HG03095 (cell line): ENCODE results near the gene C19orf67.

ENCODE experiments used
- ATAC-seq: cut with Tn5 transposase; IDR thresholded peaks from one replicate; pipeline ENCODE4 v1.9.1; 2021; ENCODE audit warnings: moderate library complexity; ENCODE audit not compliant: unreplicated experiment

C19orf67 gene

DNA sequence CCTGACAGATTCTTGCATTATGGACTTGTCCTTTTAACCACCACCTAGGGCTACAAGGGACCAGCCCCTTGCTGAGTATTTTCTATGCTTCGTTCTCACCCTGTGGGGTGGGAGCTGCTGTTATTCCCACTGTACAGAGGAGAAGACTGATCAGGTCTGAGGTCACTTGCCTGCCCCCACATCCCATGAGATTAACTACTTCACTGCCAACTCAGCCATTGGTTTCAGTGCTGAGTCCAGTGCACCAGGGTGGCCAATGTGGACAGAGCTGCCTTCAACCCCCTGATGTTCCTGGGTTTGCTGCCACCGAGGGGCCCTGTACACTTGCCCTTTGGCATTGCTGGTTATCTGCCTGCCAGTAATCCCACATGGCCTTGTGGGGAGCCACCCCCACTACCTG is 25.1 kb upstream of the C19orf67 start:
- no peak for ATAC-seq

DNA sequence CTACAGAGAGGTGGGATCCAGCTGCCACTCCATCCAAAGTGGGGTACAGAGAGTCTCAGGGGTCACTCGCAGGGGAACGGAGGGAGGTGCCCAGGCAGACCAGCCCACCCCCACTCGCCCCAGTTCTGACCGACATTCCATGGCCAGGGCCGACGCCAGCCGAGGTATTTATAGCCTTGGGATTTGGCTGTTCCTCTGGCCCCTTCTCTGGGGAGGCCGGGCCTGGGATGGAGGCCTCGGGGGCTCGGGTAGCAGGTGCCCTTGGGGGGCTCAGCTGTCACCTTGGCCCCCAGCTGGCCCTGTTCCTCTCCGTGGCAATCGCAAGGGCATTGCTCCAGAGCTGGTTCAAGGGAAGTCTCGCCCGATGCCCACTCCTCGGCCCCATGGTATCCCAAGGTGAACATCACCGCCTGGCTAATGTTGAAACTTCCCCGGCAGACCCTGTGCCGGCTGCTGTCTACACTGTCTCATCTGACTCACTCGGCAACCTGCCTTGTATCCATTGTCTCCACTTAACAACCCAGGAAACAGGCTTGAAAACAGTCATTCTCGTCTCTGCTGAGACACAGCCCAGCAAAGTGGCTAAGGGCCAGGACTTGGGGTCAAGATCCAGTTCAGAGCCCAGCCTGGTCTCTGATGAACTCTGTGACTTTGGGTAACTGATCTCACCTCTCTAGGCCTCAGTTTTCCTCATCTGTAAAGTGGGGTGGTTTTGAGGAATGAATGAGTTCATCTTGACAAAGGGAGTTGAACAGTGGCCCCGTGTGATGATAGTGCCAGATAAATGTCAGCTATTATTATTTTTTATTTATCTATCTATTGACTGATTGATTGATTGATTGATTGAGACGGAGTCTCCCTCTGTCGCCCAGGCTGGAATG is 22.2 kb upstream of the C19orf67 start:
- no peak for ATAC-seq

DNA sequence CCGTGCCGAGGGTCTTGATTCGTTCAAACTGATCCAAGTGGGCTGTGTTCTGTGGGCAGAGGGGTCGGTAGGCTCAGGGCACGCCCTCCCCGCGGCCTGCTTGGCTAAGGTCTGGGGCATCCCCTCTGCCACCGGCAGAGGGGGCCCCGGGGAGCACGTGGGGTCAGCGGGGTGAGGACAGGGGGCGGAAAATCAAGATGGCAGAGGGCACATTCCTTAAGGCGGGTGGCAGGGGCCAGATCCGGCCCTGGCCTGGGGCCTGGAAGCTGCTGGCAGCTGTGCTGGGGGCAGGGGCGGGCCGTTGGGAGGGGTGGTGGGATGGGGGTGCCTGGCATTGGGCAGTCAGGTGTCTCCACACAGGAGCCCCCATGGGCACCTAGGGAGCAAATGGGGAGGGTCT is 21.3 kb upstream of the C19orf67 start:
- ATAC-seq, result no peak

- ATAC-seq, result no peak
Observed at GRCh38 chr19:14105680-14106079, 20.1 kb upstream of the C19orf67 start.

DNA sequence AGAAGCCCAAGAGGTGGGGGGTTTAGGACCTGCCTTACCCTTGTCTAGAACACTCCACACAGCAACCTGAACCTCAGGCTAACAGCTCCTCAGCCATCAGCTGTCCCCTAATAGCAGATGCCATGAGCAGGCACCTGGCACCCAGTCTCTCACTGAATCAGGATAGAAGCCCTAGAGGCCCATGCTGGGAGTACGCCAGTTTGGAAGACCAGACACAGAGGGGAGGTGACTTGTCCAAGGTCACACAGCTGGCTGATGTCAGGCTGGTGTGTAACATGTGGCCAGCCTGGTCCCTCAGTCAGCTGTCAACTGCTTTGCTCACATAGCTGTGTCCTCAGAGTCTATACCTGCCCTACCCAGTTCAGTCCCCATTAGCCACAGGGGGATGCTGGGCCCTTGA is 17.7 kb upstream of the C19orf67 start:
- no peak for ATAC-seq

DNA sequence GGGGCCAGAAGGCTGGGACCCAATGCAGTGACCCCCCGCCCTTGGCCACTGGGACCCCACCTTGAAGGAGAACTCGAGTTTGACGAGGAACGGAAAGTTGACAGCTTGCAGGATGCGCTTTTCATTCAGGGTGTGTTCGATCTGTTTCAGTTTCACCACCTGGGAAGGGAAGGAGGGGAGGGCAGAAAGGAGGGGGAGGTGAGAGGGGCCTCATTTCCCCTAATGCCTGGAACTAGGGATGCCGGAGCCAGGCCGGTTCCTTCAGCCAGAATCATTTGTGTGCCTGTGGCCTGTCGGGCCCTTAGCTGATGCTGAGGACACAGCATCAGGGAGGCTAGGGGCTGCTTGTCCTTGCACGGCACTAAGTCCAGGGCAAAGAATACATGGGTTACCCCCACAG is 17.2 kb upstream of the C19orf67 start:
- ATAC-seq, result no peak

- no peak for ATAC-seq
Observed at GRCh38 chr19:14102102-14102696, 16.6 kb upstream of the C19orf67 start.

DNA sequence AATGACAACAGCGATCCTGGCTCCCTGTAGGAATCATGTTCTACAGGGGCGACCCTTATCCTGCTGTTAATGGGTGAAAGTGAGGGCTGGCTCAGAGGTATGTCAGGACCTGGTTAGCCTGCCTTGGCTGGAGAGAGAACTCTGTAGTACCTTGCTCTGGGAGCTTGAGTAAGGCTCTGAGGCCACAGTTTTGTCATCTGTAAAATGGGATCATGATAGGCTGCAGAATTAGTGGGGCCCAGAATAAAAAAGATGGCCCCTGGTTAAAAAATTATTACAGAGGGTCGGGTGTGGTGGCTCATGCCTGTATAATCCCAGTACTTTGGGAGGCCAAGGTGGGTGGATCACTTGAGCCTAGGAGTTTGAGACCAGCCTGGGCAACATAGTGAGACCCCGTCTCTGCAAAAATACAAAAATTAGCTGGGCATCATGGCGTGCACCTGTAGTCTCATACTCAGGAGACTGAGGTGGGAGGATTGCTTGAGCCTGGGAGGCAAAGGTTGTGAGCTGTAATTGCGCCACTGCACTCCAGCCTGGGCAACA is 15.5 kb upstream of the C19orf67 start:
- ATAC-seq, result no peak

DNA sequence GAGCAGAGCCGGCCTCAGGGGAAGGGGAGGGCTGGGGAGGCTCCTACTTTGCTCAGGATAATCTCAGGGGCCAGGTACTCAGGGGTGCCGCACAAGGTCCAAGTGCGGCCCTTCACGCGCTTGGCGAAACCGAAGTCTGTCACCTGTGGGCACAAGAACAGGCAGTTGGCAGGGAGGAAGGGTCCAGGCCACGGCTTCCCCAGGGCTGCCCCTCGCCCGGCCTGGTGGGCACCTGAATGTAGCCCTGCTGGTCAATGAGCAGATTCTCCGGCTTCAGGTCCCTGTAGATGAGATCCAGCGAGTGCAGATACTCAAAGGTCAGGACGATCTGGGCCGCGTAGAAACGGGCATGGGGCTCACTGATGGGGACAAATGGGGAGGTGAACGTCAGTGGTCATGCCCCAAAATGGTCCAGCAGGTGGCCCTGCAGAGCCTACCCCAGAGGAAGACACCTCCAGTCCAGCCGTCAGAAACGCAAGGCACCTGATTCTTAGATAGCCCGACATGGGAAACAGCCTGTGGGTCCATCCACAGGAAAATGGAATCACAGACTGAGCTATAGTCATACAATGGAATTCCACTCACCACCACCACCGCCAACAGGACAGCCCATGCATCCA is 12.1 kb upstream of the C19orf67 start:
- no peak for ATAC-seq

DNA sequence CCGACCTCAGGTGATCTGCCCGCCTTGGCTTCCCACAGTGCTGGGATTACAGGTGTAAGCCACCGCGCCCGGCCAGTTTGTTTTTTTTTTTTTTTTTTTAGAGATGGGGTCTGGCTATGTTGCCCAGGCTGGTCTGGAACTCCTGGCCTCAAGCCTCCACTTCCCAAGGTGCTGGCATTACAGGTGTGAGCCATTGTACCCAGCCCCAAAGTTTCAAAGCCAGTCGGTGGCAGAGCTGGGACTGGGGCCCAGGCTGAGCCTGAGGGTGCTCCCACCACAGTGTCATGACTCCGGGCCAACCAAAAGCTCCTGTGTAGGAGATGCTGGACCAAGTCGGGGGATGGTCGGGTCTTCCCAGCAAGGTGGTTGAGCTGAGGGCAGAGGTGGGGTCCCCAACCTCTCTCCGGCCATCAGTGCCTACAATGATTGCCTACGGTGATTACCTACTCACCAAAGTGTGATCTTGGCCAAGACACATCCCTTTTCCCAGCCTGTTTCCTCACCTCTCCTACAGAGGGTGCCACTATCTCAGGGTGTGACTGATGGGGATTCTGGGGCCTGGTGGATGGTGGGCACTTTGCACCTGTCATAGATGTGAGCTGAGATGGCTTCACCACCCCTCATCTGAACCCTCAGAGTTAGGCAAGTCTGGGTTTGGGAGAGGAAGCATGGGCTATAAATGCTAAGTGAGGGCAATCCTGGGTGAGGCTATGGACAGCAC is 10.8 kb upstream of the C19orf67 start:
- ATAC-seq, result no peak

DNA sequence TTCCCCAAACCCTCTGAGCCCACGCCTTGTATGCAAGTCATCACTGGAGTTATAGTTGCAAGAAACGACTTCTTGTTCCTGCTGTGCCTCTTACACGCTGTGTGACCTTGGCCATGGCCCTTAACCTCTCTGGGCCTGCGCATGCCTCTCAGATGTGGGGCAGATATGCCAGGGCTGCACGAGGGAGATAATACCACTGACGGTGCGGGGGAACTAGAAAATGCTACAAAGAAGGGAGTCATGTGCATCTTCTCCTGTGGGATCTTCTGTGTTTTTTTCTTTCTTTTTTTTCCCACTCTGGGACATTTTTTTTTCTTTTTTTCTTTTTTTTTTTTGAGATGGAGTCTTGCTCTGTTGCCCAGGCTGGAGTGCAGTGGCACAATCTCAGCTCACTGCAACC is 9.3 kb upstream of the C19orf67 start:
- no peak for ATAC-seq

GRCh38 chr19:14093117-14093823 is 7.7 kb upstream of the C19orf67 start:
- ATAC-seq, result no peak

DNA sequence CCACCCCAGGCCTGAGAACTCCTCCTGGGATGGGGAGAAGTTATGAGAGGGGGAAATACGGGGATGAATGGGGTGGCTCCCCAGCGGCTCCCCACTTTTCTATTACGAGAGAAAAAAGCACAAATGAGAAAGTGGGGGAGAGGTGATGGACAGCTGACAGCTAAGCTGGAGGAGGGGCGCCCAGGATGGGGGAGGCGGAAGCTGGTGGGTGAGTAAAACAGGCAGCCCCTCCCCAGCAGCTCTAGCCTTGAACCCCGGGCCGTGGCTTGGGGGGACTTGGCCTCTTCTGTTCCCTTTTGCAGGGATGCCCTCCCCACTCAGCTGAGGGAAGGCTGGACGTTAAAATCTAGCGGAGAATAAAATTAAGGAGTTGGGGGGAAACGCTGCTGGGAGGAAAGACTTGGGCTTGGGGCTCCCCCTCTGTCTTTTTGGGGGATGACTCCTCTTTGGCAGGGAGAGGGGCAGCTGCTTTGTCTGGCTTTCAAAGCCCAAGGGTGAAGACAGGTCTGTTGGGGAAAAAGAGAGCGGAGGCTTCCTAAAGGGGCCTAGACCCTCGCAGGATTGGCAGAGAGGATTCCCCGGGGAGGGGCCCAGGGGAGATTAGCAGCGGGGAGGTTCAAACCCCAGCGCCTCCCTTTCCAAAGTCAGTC is 6.4 kb upstream of the C19orf67 start:
- peak; percentile 8 for ATAC-seq

- peak; percentile 35 for ATAC-seq
Observed at GRCh38 chr19:14091081-14091812, 5.7 kb upstream of the C19orf67 start.

DNA sequence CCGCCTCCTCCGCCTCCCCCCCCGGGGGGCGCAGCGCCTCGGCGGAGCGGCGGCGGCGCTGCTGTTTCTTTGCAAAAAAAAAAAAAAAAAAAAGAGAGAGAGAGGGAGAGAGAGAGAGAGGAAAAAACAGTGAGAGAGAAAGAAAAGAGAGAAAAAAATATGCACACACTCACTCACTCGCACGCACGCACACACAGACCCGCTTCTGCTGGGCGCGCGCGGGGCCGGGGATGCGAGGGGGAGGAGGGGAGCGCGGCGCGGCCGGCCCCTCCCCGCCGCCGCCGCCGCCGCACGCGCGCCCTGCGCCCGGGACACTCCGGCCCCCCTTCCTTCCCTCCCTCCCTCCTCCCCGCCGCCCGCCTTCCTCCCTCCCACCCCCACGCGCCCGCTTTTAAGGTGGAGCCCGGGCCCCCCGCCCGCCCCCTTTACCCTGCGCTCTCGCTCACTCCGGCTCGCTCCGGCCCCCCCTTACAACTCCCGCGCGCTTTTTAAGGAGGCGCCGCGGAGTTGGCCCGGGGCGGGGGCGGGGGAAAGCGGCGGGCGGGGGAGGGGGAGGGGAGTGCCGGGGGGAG is 5.0 kb upstream of the C19orf67 start, which contains the start of gene SAMD1:
TSS of gene SAMD1 (minus strand) at position 243 of the 572 bp plus-strand sequence.
- peak; percentile 23 for ATAC-seq

DNA sequence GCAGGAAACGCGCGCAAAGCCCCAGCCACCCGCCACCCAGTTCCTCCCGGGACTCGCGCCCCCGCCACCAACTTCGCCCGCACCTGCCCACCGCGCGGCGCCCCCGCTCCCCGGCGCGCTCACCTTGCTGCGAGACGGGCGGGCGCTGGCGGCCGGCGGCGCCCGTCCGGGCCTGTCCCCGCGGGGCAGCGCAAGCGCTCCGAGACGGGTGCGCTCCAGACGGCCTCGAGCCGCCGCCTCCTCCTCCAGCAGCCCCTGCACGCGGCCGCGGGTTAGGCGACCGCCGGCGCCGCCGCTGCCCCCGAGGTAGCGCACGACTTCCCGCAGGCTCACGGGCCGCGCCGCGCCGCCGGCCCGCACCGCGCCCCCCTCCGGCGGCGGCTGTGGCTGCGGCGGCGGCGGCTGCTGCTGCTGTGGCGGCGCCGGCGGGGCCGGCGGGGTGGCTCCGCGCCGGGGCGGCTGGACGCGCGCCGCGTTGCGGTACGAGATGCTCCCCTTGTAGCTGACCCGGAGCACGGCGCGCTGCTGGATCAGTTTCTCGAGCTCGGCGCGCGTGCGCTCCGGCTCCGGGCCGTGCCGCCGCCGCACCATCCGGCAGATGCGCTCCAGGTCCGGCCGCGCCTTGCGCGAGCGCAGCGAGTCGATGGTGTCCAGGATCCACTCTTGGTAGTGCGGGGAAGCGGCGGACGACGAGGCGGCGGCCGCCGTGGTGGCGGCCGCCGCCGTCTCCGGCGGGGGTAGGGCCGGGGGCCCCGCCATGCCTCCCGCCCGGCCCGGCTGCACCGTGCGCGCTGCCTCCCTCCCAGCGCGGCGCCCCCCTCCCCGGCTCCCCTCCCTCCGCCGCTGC is 4.3 kb upstream of the C19orf67 start:
- ATAC-seq, result no peak

DNA sequence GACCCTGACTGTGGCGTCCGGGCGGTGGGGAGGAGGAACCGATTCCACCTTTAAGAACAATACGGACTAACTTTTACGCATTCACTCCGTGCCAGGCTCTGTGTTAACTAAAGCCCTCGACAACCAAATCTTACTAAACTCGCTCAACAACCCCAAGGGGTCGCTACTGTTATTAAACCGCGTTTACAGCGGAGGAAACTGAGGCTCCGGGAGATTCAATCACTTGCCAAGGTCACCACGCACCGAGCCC is 3.8 kb upstream of the C19orf67 start:
- ATAC-seq, result no peak
